ENCODE results near the gene LRRC34.

- TF ChIP-seq CTCF (IDR thresholded peaks at IDR 0.05): no peak
- TF ChIP-seq POLR2A (IDR thresholded peaks at IDR 0.05): no peak
Measured at GRCh38 chr3:169836942-169837275, 24.2 kb upstream of the LRRC34 start.

Data from suprapubic skin (tissue), 3 donors.